NK-92 treated with Interleukin-12 subunit alpha and Interleukin-12 subunit beta, amount 100 ng/mL, for 24 hours (cell line): Measurements from ENCODE around the gene TACC2.
"Not testable (repeated sequence)": the region's sequence is repeated elsewhere in the genome, so short reads cannot be mapped to it uniquely, and the experiment has no call there.

Experiments used
- DNase-seq: peaks from one replicate; lab custom pipeline; 2025; lab: John Stamatoyannopoulos, UW

TACC2 gene

GRCh38 chr10:121988361-121989324, at the start of gene TACC2:
TACC2 (plus strand) TSS chr10:121989163; CDS start chr10:122021982, 32,819 bp downstream.
- no peak for DNase-seq

GRCh38 chr10:121941532-121941931, 47.4 kb upstream of the TACC2 start:
- no peak for DNase-seq

GRCh38 chr10:121942749-121943416, 46.1 kb upstream of the TACC2 start:
- DNase-seq: no peak

- no peak for DNase-seq
These were observed 41.3 kb upstream of the TACC2 start for GRCh38 chr10:121947343-121948330.

GRCh38 chr10:121949049-121949448, 39.9 kb upstream of the TACC2 start:
- no peak for DNase-seq

GRCh38 chr10:121949451-121949850, 39.5 kb upstream of the TACC2 start:
- no peak for DNase-seq

GRCh38 chr10:121952226-121952625, 36.7 kb upstream of the TACC2 start:
- no peak for DNase-seq

- no peak for DNase-seq
These were observed 32.6 kb upstream of the TACC2 start for GRCh38 chr10:121956111-121957061.

- no peak for DNase-seq
These were observed 29.3 kb upstream of the TACC2 start for GRCh38 chr10:121959671-121960070.

- DNase-seq: no peak
These were observed 27.5 kb upstream of the TACC2 start for GRCh38 chr10:121961456-121961855.

- no peak for DNase-seq
These were observed 23.0 kb upstream of the TACC2 start for GRCh38 chr10:121965996-121966395.

- DNase-seq: not testable (repeated sequence)
These were observed 19.9 kb upstream of the TACC2 start for GRCh38 chr10:121969086-121969485.

- DNase-seq: no peak
These were observed 14.9 kb upstream of the TACC2 start for GRCh38 chr10:121974019-121974534.

GRCh38 chr10:121974535-121975294, 14.2 kb upstream of the TACC2 start, which contains the start of gene NSMCE4A:
NSMCE4A (minus strand) TSS chr10:121975217; CDS start chr10:121975165, 52 bp downstream.
- DNase-seq: peak; percentile 46

GRCh38 chr10:121975295-121976086, 13.5 kb upstream of the TACC2 start:
- no peak for DNase-seq

- DNase-seq: no peak
These were observed 12.4 kb upstream of the TACC2 start for GRCh38 chr10:121976607-121977006.

- DNase-seq: no peak
These were observed 10.5 kb upstream of the TACC2 start for GRCh38 chr10:121978511-121978910.

- DNase-seq: no peak
These were observed 7.6 kb upstream of the TACC2 start for GRCh38 chr10:121981346-121981745.

GRCh38 chr10:121983852-121984251, 5.1 kb upstream of the TACC2 start:
- DNase-seq: no peak
